CD4-positive, alpha-beta T cell treated with Interleukin-6 at 100 ng/mL for 8 hours (primary cell): Measurements from ENCODE around the gene ATP2B3.

Source experiments
- DNase-seq: peaks from one replicate; pipeline ENCODE4 v3.0.0-alpha.2; 2020; ENCODE audit warnings: mixed read lengths, low spot score

The ATP2B3 gene

DNA sequence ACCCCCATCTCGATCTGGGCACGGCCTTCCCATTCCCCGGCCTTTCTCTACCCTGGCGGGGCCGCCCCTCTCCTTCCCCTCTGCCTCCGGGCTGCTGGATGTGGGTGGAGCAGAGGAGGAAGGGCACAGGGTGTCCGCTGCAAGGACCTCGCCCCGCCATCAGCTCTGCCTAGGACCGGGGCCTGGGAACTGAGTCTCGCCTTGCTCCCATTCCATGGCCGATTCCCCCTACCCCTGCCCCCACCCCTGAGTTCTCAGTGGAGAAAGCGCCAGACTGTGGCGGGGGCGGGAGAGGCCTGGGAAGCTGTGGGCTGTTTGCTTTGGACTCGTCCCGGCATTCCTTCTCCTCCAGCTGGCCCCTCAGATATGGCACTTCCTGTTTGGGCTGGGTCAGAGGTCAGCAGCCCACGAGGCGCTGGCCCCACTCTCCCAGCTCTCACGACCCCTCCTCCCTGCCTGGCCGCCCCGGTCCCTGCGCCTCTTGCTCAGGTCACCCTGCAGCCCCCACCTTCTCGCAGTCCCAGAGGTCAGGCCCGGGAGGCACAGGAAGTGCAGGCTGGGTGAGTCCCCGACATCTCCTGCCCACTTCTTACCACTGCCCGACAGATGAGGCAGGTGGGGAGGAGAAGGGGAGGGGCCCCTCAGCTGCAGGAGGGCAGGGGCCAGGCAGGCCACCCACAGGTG is 29.1 kb upstream of the ATP2B3 start:
- DNase-seq, result no peak

DNA sequence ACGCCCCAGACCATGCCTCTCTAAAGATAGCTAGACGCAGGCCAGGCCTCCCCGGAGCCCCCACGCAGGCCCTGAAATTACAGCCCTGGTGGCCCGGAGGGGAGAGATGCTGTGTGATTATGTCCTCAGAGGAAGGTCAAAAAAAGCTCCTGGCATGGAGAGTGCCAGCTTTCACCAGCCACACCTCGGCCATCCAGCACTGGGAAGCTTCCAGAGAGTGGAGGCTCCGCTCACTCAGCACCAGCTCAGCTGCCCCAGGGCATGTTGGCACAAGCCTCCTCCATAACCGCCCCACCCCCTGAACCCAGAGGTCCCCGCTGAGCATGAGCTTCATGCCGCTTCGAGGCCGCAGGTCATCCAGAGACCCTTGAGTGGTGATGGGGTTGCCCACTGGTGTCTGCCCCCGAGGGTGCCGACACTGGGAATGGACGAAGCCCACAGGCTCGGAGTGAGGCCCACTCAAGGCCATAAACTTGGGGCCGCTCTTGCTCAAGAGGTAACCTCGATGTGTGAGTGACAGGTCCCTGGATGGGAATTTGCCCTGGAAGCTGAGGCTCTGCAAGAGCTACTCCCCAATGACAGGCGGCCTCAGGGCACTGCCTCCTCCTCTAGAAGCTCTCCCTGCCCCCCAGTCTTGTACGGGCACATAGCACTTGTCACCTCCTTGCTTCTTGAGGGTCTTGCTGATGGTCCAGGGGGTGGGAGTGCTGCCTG is 27.1 kb upstream of the ATP2B3 start:
- DNase-seq, result no peak

DNA sequence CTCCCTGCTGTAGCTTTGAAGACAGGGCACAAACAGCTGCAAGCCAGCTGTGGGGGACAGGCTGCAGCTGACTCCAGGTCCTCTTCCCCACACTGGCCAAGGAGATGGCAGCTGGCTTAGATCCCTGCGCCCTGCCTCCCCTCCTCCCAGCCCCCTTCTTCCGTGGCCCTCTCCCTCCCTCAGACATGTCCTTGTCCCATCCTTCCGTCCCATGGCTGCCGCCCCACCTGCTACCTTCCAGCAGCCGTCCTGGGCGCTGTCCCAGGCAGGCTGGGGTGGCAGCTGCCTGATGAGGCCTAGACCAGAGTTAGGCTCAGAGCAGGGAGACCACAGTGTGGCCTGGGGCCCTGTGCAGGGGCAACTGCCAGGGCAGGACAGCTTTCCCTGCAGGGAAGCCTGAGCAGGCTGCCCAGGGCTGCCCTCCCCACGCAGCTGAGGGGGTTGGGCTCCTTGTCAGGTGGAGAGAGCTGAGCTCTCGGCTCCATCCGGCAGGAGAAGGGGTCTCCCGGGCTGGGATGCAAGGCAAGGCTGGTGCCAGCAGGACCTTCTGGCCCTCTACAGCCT is 26.0 kb upstream of the ATP2B3 start:
- no peak for DNase-seq

DNA sequence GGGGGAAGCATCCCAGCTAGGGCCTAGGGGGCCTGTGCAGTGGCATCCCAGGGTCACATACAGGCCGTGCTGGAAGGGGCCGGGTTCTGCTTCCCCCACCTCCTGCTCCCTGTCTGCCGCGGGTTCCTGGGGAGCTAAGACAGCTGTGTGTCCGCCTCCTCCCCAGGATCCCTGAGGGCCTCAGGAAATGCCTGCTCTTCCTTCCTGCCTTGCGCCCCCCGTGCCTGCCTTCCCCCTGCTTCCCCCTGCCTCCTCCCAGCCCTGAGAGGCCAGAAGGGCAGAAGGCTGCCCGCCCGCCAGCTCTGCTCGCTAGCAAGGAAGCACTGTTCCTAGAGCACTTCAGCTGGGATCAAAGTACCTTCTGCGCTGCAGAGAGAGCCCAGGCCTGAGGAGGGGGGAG is 25.5 kb upstream of the ATP2B3 start:
- DNase-seq, result no peak

DNA sequence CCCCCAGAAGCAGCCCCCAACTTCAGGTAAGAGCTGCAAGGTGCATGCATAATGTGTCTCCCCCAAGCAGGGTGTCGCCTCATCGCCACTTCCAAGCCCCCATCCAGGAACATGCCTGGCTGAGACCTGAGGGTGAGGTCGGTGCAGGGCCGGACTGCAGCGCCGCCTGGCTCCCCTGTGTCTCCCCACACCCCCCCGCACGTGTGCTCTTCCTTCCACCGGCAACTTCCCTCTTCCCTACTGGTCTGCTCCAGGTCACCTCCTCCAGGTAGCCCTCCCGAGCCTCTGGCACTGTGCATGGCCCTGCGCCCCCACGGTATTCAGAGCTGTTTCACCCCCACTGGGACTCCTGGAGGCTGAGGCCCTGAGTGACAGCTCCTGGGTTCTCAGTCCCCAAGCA is 24.9 kb upstream of the ATP2B3 start:
- no peak for DNase-seq

DNA sequence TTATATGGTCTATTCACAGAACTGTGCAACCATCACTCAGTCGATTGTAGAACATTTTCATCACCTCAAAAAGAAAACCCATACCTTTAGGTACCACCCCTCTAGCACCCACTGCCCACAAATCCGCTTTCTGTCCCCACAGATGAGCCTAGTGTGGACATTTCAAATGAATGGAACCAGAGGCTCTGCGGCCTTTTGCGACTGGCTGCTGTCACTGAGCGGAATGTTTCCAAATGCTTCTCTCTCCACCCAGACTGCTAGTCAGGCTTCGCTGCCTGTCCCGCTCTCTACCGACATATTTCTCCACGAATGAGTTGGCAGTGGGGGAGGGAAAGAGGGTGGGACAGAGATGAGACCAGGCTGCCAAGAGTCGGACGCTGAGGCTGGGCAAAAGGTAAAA is 24.4 kb upstream of the ATP2B3 start:
- no peak for DNase-seq

DNA sequence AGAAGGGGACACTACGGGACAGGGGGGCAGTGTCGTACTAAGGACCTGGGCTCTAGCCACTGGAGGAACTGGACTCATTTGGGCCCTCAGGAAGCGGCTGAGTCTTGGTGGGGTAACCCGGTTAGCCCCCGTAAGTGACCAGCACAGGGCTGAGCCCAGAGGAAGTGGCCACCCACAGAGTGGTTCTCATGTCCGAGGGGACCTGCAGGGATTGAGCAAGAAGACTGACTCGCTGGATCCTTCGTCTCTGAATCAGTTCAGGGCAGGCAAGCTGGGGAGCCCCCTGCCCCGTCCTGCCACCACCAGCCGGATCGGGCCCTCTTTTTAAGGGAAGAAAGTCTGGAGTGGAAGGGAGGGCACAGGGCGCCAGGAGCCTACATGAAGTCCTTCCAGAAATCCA is 23.4 kb upstream of the ATP2B3 start:
- DNase-seq, result no peak

DNA sequence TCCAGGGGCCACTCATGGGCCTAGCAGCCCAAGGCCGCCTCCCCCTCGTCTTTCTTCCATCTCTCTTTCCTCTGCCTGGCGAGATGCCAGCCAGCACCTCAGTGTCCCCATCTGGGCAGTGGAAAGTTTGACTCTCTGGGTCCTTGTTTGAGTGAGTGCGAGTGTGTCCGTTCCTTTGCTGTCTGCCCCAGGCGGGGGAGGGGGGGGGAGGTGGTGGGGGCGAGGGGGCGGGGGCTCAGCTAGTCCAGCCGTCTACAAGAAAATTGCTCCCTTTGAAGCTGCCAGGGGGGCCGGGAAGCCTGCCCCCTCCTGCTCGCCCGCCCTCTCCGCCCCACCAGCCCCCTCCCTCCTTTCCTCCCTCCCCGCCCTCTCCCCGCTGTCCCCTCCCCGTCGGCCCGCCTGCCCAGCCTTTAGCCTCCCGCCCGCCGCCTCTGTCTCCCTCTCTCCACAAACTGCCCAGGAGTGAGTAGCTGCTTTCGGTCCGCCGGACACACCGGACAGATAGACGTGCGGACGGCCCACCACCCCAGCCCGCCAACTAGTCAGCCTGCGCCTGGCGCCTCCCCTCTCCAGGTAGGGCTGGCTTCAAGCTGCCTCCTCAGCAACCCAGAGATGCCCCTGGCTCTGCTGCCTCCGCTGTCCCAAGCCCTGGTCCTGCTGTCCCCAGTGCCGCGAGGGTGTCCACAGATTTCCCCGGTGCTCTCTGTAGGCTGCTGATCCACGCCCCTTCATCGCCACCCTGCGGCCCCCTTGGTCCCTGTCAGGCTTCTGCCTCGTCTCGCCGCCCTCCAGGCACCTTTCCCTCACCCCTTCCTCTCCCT is 22.7 kb upstream of the ATP2B3 start, which contains the start of gene BGN:
Gene BGN (plus strand): TSS at position 440 of the 821 bp plus-strand sequence. CDS start 9,652 bp downstream, outside the sequence.
- no peak for DNase-seq

DNA sequence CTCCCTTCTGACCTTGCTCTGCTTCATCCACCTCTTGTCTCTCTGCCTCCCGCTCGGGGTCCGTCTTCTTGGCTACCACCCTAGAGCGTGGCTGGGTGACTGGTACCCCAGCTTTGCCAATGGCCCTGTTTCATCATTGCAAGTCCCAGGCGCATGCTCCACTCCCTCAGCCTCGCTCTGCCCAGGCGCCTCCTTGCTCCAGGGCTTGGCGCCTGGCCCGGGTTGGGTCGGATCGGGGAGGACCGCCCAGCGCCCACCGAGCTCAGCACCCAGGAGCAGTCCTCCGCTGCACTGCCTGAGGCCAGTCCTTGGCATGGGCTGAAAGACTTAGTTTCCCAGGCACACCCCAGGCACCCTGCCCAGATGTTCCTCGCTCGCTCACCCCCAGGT is 22.1 kb upstream of the ATP2B3 start:
- no peak for DNase-seq

DNA sequence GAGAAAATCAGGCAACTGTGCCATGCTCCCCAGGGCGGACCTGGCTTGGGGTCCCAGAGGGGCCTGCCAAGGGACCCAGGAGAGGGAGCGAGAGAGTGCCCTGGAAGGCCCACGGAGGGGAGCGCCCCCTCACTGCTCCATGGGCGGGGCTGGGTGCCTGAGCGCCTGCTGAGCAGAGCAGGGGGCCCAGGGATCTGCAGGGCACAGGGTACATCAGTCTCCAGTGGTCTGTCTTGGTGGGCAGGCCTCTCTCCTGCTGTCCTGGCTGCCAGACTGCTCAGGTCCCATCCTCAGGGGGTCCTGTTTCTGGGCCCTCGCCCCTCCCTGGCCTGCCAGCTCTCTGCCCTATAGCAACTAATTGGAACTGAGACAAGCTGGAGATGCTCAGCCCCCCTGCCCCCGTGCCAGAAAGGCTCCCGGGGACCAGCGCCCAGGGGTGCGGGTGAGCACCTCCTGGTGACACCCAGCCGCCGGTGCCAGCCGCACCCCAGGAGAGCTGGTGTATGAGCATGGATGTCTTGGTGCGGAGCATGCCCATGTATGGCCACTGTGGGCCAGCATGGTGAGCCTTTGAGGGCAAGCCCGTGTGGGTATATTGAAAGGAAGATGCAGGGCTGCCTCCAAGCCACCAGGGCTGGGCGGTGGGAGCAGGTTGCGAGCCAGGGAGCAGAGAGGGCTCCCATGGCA is 21.4 kb upstream of the ATP2B3 start:
- no peak for DNase-seq

DNA sequence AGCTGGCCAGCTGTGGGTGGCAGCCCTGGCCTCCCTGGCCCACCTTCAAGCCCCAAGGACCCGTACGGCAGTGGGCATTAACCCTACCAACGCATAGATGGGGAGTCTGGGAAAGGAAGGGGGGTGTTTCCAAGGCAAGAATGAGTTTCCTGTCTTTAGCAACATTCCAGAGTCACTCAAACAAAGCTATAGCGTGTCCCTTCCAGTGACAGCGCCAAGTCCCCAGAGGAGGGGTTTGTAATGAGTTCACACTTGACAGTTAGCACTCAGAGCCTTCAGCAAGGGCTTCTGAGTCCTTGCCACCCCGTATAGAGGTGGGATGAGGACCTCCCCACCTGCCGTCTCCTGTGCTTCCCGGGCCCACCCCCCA is 20.9 kb upstream of the ATP2B3 start:
- DNase-seq, result no peak

DNA sequence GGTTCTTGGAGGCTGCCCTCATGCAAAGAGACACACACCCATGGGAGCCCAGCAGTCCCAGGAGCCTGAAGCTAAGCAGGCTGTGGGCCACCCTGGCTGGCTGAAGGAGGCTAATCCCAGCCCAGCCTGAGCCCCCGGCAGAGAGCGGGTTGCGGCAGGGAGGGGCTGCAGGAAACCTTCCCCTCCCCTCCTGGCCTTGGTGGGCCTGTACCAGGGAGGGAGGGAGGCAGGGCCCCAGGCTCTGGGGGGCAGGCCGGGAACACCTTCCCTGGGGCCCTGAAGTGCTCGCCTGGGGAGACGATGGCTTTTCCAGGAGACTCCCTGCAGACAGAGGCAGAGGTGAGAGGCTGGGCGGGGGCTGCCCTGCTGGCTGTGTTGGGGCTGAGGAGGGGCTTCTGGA is 19.0 kb upstream of the ATP2B3 start:
- DNase-seq, result no peak

DNA sequence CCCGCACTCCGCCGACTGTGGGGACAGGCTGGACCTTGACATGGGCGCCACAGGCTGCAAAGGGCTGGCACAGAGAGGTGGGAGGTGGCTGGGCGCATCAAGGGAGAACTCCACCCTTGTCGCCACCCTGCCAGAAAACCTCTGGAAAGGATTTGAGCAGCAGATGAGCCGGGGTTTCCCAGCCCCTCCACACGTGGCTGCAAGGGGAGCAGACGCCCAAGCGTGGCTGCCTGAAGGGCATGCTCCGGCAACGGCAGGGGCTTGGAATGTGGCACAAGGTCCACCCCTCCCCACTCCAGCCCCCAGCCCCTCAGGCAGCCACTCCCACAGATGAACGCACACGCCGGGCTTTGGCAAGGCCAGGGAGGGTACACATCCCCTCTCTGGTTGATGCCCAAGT is 18.1 kb upstream of the ATP2B3 start:
- no peak for DNase-seq

DNA sequence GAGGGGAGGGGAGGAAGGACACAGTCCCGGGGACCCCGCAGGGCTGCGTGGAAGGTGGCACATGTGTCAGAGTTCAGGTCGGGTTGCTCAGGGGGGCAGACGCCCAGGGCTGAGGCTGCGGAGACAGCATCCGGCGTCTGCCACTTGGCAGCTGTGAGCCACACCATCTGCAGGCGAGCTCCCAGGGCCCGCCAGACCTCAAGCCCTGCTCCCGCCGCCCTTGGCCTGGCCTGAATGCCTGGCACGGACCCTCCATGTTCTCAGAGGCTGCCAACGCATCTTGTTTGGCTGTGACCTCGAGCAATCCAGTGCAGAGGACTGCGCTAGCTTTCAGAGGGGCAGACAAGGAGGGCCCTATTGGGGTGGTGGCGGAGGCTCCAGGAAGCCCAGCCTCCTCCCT is 17.6 kb upstream of the ATP2B3 start:
- no peak for DNase-seq

DNA sequence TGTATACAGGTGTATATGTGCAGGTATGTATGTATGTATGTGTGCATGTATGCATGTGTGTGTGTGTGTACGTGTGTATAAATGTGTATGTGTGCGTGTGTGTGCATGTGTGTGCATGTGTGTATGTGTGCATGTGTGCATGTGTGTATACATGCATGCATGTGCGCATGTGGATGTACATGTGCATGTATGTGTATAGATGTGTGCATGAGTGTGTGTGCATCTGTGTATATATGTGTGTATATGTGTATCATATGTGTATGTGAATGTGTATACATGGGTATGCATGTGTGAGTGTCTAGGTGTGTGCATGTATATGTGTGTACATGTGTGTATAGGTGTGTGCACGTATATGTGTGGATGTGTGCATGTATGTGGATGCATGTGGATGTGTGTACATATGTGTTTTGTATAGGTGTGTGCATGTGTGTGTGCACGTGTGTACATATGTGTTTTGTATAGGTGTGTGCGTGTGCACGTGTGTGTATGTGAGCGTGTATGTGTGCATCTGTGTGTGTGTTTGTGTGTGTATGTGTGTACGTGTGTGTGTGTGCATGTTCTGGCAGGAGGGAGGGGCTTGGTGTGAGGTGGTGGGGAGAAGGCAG is 16.7 kb upstream of the ATP2B3 start:
- no peak for DNase-seq

DNA sequence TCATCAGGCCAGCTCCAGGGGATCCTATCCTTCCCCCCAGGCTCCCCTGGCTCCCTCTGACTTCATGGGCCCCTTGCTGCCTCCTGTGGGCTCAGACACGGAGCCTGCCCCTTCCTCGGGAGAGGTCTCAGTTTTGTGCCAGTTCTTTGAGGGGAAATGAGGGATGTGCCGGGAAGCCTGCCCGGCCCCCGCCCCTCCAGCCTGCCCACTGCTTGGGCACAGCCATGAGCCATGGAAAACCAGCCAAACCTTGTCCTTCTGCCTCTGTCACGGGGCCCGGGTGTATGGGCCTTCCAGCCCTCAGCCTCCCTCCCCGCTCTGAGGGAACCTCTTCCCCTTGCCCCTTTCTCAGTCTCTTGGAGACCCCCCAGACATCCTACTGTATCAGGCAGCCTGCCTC is 15.9 kb upstream of the ATP2B3 start:
- no peak for DNase-seq

DNA sequence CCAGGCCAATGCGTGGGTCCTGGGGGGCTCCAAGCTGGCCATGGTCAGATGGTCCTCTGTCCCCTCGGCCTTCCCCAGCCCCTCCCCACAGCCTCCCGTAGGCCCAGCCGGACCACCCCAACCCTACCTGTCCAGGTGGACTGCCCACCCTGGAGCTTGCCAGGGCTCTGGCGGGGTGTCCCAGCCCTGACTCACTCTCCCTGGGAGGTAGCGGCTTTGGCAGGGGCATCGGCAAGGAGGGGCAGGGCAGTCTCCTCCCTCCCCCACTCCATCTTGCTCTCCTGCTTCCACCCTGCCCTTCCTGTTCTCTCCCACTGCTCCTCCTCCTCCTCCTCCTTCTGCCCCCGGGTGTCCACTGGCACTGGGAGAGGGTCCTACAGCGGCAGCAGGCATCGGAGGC is 15.3 kb upstream of the ATP2B3 start:
- DNase-seq, result no peak

DNA sequence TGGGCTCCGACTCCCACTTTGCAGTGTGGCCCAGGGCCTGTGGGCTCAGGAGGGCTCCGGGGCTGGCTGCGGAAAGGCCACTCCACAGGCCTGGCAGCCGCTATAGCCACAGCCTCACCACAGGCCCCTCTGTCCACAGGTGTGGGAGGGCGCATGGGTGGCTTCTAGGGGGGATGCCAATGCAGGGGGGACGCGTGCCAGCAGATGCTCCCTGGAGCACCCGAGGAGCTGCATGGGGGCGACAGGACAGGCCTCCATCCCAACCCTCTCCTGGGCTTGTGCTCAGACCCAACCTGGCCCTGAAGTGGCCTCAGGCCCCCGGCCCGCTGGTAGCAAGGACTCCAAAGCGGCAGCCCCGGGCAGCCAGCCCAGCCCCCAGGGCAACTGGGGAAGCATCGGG is 14.6 kb upstream of the ATP2B3 start:
- DNase-seq, result no peak

DNA sequence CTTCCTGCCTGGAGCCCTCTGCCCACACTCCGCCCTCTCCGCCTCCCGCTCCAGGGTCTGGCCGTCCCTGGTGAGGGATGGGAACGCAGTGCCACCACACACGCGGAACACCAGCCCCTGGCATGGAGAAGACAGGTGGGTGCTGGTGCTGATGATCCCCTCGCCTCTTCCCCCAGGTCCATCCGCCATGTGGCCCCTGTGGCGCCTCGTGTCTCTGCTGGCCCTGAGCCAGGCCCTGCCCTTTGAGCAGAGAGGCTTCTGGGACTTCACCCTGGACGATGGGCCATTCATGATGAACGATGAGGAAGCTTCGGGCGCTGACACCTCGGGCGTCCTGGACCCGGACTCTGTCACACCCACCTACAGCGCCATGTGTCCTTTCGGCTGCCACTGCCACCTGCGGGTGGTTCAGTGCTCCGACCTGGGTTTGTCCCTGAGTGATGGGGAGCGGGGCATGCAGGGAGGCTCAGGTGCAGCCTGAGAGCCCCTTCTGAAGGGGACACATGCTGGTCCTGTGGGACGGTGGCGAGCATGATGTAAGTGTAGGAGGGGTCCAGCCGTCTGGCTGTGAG is 12.9 kb upstream of the ATP2B3 start:
- no peak for DNase-seq

DNA sequence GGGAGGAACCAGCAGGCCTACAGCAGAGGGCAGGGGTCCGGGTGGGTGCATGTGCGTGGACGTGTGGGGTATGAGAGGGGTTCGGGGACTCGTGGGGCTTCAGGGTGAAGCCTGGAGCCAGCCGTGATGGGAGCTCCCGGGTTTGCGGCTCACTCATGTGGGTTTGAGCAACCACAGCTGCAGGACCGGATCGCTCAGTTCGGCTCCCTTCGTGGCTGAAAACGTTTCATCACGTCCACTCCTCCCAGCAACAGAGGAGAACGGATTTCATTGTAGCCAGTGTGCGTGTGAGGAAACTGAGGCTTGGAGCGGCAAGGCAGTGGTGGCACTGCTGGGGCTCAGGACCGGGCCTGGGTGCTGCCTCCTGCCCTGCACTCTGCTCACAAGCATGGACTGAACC is 12.1 kb upstream of the ATP2B3 start:
- DNase-seq, result no peak

DNA sequence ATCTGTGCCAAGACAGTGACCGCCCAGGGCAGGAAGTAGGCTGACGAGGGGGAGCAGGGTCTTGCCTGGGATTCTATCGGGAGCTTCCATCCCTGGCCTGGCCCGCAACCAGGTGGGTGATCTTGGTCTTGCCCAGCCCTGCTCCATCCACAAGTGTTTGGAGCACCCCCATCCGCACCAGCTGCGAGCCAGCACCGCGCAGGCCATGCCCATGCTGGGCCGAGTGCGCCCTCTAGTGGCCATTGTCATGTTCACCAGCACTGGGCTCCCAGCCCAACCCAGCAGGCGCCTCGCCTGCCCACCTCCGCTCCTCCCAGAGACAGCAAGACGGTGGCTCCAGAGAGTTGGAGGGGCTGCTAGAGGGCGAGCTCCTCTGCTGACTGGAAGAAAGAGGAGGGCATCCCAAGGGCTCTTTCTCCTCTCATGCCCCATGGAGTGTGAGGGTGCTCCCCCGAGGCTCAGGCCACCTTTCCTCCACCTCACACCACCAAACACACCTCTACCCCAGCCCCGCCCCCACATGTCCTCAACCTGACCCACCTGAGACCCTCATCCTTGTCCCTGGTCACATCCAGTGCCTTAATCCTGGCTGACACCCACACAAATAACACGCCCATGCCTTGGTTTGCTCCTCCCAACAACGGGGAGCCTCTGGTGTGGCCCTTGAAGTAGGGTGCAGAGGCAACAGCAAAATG is 9.8 kb upstream of the ATP2B3 start:
- DNase-seq, result peak; percentile 78
